ENCODE results near the gene SKIC3.

GRCh38 chr5:95519151-95519550 is 35.6 kb downstream of the SKIC3 start:
- TF ChIP-seq, protein P1, sequence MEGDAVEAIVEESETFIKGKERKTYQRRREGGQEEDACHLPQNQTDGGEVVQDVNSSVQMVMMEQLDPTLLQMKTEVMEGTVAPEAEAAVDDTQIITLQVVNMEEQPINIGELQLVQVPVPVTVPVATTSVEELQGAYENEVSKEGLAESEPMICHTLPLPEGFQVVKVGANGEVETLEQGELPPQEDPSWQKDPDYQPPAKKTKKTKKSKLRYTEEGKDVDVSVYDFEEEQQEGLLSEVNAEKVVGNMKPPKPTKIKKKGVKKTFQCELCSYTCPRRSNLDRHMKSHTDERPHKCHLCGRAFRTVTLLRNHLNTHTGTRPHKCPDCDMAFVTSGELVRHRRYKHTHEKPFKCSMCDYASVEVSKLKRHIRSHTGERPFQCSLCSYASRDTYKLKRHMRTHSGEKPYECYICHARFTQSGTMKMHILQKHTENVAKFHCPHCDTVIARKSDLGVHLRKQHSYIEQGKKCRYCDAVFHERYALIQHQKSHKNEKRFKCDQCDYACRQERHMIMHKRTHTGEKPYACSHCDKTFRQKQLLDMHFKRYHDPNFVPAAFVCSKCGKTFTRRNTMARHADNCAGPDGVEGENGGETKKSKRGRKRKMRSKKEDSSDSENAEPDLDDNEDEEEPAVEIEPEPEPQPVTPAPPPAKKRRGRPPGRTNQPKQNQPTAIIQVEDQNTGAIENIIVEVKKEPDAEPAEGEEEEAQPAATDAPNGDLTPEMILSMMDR (IDR thresholded peaks at IDR 0.05; ENCODE audit: low read length), result no peak
- TF ChIP-seq EZH2phosphoT487 (IDR thresholded peaks at IDR 0.05; ENCODE audit: low read length) (no peak), EZH2 (optimal IDR thresholded peaks at IDR 0.05; ENCODE audit: low read depth, low read length) (no peak)

All from MM.1S (cell line).